Fibroblast of the aortic adventitia (primary cell): ENCODE data around the gene IRF2. TPM values are rescaled to one million over a fixed set of nuclear protein-coding genes. Genes with fewer than 3 reads are reported as not detected.

Experiments
- DNase-seq: peaks from one replicate; pipeline ENCODE4 v3.0.0-alpha.2; 2010; ENCODE audit warnings: low read depth
- H3K4me3 ChIP-seq: 2 replicates; pipeline ENCODE4 v1.5.1; 2011; ENCODE audit warnings: low read depth, mild to moderate bottlenecking, control low read depth, low read length, moderate library complexity
- CTCF ChIP-seq: IDR thresholded peaks from 2 replicates; pipeline ENCODE4 v1.5.1; 2011; ENCODE audit warnings: mild to moderate bottlenecking, low read length, control low read depth, inconsistent platforms; ENCODE audit not compliant: insufficient read depth
- total RNA-seq: library from RNA; depleted of rRNA; stranded (reverse); fragments of >200 nt; gene quantifications from 2 replicates; pipeline ENCODE4 v1.2.3, GENCODE V29; 2012; ENCODE audit warnings: low replicate concordance

IRF2 gene
- total RNA-seq, 1 donor, result 35.2 TPM

- no peak overlapping the region for H3K4me3 ChIP-seq
- TF ChIP-seq CTCF, result peak; percentile 33
- DNase-seq, result no peak
Measured at GRCh38 chr4:184506527-184507121, 32.3 kb upstream of the IRF2 start.

DNA sequence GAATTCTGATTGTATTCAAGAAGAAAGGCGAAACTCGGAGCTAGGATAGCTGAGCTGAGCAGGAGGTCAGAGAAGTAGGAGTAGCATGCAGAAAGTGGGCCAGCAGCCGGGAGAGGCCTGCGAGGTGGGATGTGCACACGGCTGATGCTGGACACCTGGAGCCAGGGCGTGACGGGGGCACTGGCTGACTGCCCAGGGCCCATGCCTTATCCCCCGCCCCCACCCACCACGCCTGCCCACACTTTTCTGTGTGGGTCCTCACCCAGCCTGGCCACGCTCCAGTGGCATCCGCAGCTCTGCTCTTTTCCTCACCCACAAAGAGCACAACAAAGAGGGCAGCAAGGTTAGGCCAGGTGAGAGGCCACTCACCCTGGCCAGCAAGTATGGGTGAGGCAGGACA is 30.0 kb upstream of the IRF2 start:
- no peak for DNase-seq
- H3K4me3 ChIP-seq, result no peak overlapping the region
- TF ChIP-seq CTCF, result no peak

DNA sequence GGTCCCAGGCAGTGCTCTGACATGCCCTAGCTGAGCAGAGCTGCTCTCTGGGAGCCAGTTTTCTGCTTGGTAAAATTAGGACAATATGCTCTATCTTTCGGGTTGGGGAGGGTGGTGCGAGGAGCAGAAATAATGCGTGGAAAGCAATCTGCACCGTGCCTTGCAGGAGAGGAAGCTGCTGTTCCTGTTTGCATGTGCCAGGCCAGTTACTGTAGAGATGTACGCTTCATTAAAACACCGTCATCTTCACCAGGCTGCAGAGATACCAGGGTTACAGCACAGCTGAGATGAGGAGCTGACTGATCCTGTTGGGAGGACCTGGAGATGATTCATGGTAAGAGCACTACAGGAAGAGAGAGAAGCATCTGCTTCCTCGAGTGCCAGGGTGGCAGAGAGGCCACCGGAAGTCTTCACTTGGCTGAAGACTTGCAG is 29.5 kb upstream of the IRF2 start:
- no peak overlapping the region for H3K4me3 ChIP-seq
- no peak for TF ChIP-seq CTCF
- no peak for DNase-seq

GRCh38 chr4:184500748-184501589 is 26.6 kb upstream of the IRF2 start:
- no peak for DNase-seq
- no peak overlapping the region for H3K4me3 ChIP-seq
- TF ChIP-seq CTCF, result no peak

DNA sequence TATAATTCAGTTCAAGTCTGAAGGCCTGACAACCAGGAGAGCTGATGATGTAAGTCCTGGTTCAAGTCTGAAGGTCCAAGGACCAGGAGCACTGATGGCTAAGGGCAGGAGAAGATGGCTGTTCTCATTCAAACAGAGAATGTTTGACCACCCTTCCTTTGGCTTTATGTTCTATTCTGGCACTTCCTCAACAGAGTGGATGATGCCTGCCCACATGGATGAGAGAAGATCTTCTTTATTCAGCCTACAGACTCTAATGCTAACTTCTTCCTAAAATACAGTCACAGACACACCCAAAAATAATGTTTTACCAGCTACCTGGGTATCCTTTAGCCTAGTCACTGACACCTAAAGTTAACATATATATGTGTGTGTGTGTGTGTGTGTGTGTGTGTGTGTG is 25.6 kb upstream of the IRF2 start:
- DNase-seq, result no peak

DNA sequence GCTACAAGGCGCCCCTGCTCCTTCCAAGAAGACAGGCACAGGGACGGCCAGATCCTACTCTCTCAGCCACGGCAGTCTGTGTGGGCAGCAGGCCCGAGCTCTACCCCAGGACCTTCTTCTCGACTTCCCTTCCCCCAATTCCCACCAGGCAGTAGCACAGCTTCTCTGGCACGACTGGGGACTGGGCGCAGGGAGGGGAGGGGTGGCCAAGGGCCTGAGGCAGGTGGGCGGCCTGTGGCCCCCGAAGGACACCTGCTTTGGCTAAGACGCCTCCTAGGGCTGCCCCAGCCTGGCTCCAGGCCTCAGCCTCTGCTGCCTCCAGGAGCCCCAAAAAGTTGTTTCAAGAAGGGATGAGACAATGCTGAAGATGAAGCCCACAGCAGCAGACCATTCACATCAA is 24.2 kb upstream of the IRF2 start:
- no peak for DNase-seq
- no peak overlapping the region for H3K4me3 ChIP-seq
- TF ChIP-seq CTCF, result no peak

More for the DNA sequence above, 25.6 kb upstream of the IRF2 start:
- no peak overlapping the region for H3K4me3 ChIP-seq
- no peak for TF ChIP-seq CTCF
